AG09319 (cell line): ENCODE results near the gene NPHS1.

Source experiments
- DNase-seq: peaks from one replicate; pipeline ENCODE4 v3.0.0-alpha.2; 2010; ENCODE audit warnings: low read depth; ENCODE audit errors: extremely low read depth
- CTCF ChIP-seq: IDR thresholded peaks from 2 replicates; pipeline ENCODE4 v1.5.1; 2011; ENCODE audit warnings: low read depth, mild to moderate bottlenecking, inconsistent platforms, low read length, moderate library complexity

NPHS1 gene

GRCh38 chr19:35863018-35863417 is 10.7 kb upstream of the NPHS1 start:
- DNase-seq: no peak
- TF ChIP-seq CTCF: no peak

GRCh38 chr19:35862528-35862927 is 10.2 kb upstream of the NPHS1 start:
- DNase-seq: no peak
- no peak for TF ChIP-seq CTCF

GRCh38 chr19:35861640-35862160 is 9.4 kb upstream of the NPHS1 start:
- no peak for TF ChIP-seq CTCF
- DNase-seq: no peak

- DNase-seq: no peak
- TF ChIP-seq CTCF: no peak
Measured at GRCh38 chr19:35860818-35861639, 8.7 kb upstream of the NPHS1 start.

- no peak for TF ChIP-seq CTCF
- DNase-seq: no peak
Measured at GRCh38 chr19:35860436-35860817, 8.1 kb upstream of the NPHS1 start.

- no peak for DNase-seq
- TF ChIP-seq CTCF: no peak
Measured at GRCh38 chr19:35859414-35859813, 7.1 kb upstream of the NPHS1 start.

GRCh38 chr19:35858311-35858710 is 6.0 kb upstream of the NPHS1 start:
- no peak for TF ChIP-seq CTCF
- DNase-seq: no peak
